Amniotic epithelial cell (primary cell): ENCODE data around the gene GSTM3.
"Not testable (repeated sequence)": the region's sequence is repeated elsewhere in the genome, so short reads cannot be mapped to it uniquely, and the experiment has no call there.

Source experiments
- DNase-seq: peaks from one replicate; pipeline ENCODE4 v3.0.0-alpha.2; 2010; ENCODE audit warnings: low read depth

Gene GSTM3

DNA sequence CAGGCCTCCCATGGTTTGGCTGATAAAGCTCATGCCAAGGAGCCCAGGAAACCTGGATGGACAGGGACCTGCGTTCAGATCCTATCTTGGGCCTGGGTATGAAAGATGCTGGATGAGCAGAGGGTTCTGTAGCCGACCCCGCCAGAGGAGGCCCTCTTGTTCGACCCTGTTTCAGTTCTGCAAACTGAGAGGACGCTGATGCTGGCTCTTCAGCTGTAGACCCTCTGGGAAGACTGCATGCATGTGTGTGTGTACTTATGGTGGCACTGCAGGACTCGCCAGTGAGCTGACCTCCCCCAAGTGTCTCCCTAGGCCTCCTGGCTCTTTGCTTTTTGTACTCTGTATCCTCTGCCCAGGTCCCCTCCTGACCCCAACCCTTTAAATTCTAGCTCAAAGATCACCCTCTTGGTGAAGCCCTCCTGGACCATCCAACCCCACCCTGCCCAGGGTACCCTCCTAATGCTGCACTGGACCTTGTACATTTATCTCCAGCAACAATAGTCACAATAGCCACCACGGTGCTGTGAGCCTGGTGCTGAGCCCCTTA lies 21.3 kb upstream of the GSTM3 start:
- no peak for DNase-seq

DNA sequence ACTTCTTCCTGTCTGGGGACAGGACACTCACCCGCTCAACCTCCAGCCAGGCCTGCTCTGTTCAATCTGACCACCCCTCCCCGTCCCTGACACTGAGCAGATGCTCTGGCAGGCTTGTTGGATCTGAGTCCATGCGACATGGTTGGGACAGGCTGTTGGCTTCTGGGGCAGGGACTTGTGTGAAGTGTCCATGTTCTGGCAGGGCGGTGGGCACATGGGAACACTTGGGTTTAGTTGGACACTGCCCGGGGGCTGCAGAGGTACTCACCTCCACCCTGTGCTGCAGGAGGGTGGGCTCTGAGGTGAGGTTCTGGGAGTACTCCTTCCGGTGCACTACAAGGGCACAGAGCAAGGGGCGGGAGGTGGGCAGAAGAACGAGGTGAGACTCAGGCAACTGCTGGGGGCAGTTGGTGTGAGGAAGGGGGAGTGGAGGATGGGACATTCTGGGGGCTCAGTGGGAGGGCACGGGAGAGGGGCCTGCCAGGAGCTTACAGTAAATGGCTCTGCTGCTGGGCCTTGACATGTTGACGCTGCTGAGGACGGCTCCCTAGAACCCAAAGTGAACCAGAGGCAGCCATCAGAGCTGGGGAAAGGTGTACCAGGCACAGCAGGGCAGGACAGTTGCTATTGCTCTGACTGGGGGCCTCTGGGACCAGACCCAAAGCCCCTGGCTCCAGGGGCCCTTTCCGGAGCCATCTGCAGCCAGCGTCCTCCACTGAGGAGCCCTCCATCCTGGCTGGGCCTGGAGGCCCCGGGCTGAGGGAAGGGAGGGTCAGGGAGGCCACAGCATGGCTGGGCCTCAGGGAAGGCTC lies 20.6 kb upstream of the GSTM3 start:
- peak; percentile 41 for DNase-seq

DNA sequence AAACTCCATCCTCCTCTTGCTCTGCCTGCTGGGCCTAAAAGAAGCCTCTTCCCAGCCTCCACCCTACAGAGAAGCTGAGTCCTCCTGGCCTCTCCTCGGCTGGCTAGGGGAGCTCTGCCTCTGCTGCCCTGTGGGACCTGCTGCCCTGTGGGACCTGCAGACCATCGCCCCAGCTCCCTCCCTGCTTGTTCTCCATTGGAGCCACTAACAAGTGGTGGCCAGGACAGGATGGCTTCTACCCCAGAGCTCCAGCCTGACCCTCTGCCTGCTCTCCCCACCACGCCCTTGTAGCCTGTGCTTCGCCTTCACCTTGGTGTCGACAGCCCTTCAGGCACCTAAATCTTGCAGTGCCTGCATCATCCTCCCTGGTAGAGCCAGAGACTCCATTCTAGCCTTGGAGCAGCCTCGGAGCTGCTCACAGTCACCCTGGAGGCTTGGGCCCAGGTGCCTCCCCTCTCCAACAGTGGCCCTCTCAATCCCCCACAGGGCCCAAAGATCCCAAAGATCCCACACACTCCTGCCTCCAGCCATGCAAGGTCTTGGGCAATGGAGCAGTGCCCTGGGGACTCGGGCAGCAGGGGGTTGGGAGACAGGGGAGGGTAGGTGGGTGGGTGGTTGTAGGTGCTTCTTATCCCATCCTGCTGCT lies 19.9 kb upstream of the GSTM3 start:
- DNase-seq = no peak

DNA sequence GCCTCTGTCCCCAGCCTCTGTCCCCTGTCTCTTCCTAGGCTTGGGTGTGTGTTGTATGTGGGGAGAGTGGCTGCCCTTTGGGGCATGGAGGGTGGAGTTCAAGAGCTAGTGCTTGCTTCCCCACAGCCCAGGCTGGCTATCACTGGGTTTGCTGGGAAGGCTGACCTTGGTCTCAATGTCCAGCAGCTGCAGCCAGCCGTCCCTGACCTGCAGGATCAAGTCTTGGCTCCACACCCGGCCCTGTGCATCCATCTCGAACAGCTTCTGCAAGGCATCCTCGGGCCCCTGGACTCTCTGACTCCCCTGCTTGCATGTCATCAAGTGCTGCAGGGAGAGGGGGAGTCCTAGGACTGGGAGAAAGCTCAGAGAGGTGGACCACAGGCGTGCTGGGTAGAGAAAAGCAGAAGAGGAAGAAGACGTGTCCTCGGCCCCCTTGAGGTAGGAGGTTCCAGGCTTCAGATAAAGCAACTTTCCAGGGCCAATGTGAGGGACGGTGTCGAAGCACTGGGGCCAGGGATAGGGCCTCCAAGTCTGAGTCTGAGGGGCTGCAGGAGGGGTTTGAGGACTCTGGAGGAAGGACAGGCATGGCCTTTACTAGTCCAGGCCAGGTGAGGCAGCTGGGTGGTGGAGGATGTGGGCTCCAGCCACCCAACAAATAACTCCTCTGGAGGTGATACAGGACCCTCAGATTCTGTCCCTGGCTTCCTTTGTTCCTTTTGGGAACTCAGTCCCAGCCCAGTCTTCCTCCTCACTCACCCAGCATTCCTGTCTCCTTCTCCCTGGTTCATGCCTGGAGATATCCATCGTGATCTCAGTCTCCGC lies 18.9 kb upstream of the GSTM3 start:
- DNase-seq = no peak

DNA sequence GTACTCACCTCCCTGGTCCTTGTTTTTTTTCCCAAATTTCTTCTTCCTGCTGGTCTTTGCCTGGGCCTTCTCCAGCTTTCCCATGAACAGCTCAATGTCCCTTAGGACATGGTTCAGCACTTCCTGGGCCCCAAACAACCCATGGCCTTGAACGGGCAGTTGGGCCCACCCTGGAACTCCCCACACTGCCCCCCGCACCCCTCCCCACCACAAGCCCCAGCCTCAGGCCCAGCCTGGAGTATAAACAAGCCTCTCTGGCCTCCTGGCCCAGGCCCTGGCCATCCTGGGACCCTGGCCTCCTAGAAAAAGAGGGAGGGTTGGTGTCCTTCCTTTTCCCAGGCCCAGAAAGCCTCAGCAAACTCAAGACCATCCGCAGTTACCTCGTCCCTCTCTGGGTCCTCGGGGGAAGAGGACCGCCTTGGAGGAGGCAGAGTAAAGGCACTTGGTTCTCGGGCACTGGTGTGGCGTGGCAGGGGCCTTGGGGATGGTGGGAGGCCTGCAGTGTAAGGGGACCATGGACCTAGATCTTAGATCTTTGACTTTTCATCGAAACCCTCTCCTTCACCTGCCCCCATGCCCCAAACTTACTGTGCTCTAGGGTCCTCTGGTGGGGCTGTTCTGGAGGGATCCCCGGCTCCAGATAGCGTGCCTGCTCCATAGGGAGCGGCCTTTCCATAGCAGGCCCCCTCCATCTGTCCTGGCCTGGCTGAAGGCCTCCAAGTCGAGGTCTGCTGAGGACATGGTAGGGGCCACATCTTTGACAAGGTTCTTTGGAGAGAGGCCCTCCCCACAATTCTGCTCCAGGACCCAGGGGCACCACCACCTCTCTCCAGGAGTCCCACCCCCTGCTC lies 17.3 kb upstream of the GSTM3 start:
- no peak for DNase-seq

DNA sequence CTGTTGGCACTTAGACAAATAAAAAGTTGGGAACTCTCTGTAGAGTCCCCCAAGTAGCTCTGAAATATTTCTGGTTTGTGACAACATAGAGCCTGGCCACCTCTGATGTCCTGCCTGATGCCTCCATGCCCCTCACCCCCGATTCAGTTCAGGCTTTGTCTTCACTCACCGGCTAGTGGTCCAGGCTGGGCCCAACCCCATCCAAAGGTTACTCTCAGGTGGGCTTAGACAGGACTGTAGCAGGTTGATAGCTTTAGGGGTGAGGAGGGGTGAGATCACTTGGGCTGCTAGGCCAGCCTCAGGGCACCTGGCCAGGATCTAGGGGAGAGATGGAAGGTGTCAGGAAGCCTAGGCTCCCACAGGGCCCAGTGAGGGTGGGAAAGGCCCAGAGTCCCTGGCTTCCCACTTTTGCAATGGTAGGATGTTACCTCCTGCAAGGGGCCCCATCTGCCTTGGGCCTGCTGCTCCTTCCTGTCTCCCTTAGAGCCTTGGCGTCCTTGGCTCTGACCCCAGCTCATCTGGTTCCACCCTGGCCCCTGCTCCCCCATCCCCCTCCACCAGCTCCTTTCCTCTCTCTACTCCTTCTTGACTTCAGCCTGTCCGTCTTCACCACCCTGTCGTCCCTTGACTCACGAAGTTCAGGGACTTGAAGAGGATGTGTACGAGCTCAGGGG lies 16.1 kb upstream of the GSTM3 start:
- no peak for DNase-seq

DNA sequence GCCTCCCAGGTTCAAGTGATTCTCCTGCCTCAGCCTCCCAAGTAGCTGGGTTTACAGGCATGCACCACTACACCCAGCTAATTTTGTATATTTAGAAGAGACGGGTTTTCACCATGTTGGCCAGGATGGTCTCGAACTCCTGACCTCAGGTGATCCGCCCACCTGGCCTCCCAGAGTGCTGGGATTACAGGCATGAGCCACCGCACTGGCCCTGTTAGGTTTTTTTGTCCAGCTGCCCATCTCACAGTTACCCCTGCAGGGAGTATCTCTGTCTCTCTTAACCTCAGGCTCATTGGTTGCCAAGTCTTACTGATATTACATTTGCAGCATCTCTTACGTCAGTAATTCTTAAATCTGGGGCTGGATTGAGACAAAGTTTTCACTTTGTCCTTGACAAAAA lies 15.5 kb upstream of the GSTM3 start:
- DNase-seq = not testable (repeated sequence)

DNA sequence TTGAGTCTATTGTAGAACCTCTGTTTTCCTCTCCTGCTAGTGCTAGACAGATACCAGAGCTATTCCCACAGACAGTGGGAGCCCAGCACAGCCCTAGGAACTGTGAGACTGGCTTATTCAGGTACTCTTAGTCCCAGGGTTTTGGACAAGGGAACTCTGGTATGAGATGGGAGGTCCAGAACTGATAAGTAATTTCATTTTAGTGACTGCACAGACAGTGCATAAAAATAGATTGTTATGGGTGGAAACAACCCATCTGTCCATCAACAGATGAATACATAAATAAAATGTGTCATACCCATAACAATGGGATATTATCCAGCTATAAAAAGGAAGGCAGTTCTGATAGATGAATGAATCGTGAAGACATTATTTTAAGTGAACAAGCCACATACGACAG lies 13.9 kb upstream of the GSTM3 start:
- DNase-seq = no peak

DNA sequence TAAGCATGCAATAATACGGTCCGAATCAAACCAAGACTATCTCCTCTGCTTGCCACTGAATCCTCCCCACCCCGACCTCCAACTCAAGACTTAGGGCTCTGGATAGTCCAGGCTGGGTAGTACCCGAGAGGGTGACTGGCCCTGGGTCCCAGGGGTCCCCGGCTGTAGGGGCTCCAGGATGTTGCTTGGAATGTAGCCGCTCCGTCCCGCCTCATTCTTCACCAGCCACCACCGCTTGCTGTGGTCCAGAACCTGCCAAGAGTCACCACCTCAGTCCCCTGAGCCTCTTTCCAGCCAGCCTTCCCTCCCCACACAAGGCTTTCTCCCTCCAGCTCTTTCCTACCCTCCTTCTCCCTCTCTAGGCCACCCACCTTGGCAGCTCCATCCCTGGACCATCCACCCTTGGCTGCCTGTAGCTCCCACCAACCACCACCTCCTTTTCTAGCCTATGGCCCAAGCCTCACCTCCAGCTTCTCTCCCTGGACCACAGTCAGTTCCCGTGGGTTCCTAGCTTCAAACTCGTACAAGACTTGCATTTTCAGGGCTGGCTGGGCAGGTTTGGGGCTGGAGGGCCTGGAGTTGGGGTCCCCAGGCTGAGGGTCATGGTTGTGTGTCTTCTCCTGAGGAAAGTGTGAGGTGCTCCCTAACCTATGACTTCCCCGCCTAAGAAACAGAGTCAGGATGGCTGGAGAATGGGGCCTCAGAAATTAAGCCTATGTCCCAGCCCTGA lies 10.9 kb upstream of the GSTM3 start:
- no peak for DNase-seq

DNA sequence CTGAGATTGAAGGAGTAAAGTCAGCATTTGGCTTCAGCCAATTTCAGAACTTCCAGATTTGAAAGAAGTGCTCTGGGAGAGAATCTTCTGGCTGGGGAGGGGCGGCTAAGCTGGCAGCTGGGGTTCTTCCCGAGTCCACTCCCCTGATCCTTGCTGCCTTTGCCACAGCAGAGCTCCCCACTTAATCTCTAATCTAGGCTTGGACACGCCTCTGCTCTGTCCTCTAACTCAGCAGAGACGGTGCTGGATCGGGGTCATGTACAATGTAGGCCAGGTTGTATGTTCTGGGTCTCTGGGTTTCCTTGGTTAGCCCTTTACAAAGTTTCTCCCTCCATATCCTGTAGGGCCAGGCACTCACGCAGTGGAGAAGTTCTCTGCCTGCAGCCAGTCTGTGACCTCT lies 10.1 kb upstream of the GSTM3 start:
- DNase-seq = no peak

DNA sequence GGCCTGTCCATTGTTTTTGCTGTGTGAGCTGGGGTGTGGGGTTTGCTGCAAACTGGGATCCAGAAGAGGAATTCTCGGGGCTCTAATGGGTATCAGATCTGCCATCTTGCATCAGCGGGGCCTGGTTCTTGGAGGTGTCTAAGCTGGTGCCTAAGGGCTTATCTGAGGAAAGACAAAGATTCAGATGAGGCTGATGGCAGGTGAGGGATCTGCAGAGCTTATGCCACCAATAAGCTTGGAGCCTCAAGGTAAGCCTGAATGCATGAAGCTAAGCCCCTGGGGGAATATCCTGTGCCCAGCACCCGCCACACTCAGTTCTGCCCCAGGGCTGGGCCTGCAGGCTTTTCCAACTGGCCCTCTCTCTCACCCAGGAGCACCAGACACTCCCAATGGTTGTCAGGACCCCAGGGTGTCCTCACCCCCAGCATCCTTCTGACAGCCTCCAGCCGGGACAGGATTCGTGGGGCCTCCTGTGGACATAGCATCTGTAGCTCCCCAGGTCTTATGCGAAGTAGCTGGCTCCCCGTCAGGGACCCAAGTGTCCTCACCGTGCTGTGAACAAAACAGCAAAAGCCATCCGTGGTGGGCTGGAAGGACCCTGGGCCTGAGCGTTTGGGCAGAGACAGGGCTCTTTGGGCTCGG lies 9.5 kb upstream of the GSTM3 start:
- DNase-seq = no peak

DNA sequence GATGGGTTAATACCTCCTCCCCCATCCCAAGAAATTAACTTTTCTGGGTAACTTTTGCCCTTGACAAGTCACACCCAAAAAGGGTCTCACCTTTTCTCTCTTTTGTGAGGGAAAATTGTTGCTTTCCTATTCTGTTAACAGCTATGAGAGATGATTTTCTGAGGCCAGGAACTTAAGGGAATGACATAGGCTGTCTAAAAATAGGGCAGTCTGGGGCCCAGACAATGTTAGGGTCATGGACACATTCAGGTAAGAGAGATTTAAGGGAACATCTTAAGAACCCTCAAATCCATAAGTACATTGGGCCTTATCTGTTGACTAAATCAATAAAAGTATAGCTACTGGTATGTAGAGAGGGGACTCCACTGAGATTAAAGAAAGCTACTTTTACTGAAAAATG lies 8.4 kb upstream of the GSTM3 start:
- DNase-seq = no peak

DNA sequence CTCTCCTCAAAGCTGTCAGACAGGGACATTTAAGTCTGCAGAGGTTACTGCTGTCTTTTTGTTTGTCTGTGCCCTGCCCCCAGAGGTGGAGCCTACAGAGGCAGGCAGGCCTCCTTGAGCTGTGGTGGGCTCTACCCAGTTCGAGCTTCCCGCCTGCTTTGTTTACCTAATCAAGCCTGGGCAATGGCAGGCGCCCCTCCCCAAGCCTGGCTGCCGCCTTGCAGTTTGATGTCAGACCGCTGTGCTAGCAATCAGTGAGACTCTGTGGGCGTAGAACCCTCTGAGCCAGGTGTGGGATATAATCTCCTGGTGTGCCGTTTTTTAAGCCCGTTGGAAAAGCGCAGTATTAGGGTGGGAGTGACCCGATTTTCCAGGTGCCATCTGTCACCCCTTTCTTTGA lies 7.5 kb upstream of the GSTM3 start:
- DNase-seq = not testable (repeated sequence)

DNA sequence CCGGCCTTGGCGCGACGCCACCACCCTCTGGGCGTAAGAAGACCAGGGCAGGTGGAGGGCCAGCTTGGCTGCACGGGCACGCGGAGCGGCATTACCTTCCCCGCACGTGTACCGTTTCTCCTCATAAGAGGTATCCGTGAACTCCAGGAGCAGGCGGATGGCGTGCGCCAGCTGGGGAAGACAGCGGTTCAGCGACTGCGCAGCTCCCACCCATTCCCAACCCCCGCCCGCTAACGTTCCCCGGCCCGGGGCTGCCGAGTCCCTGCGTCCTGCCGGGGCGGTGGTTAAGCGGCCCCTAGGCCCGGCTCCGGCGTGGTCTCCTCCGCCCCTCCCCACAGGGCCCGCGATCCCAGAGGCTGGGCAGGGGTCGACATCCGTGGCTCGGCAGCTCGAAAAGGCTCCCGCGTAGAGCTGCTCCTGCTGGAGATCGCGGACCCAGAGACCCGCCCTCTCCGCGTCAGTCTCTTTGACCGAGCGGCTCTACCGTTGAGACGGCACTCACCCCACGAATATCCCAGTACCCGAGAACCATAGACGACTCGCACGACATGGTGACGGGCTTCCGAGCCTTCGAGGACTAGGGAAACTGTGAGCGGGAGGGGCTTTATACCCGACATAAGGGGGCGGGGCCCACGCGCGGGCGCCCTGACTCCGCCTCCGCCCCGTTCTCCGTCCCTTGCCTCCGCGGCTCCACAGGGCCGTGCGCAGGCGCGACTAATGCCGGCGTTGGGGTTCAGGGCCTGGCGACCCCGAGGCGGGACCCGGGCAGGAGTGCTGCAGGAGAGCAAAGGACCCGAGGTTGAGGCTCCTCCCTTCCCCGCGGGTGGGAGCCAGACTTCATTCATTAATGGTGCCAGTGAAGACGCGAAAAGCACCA lies 862 bp downstream of the GSTM3 start:
- peak; percentile 49 for DNase-seq

DNA sequence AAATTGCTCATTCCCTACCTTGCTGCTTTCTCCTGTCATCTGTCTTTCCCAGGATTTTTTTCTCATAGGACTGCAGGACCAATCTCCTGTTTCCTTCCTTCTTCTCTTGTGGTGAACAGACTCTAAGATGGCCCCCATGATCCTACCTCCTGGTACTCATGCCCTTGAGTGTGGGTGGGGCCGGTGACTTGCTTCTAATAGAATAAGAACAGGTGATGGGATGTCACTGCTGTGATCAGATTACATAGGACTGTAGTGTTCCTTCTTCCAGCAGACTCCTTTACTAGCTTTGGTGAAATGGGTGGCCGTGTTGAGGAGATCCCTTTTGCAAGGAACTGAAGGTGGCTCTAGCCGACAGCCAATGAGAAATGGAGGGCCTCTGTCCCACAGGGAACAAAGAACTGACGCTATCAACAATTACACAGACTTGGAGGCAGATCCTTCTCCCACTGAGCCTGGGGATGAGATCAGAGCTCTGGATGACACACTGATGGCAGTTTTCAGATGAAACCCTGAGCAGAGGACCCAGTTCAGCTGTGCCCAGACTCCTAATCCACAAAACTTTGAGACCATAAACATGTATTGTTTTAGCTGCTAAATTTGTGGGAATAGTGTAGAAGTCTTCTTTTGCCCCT lies 7.5 kb downstream of the GSTM3 start:
- DNase-seq = no peak

DNA sequence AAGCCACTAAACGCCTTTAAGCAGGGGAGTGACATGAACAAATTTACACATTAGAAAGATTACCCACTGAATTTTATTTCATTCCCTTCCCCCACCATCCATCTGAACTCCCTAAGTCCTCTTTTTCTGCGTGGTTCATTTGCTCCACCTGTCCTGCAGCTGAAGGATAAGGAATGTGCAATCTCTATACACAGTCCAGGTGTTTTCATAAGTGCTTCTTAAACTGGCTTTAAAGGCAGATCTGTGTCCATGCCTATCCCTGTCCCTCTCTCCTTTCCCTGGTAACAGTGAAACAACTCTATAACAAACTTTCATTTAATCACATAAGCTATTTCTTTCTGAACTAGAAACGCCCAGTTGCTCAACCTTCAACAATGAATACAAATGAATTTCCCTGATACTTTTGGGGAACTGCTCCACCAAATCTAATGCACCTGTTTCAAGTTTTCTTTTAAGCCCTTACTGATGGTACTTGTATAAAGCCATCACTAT lies 8.4 kb downstream of the GSTM3 start:
- DNase-seq = no peak

DNA sequence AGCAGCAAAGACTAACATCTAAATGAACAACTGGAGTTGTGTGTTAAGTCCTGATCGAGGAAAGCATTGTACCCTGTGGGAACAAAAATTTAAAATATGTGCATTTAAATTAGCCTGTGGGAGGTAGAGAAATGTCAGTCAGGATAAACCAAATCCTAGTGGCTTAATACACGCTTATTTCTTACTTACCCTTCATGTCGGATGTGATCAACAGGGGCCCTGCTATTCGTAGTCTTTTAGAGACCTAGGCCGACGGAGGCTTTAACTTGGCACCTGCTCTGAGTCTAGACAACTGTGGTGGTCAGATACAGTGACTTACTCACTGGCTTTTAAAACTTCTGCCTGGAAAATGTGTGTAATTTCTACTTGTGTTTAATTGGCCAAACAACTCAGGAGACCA lies 10.2 kb downstream of the GSTM3 start:
- DNase-seq = no peak

DNA sequence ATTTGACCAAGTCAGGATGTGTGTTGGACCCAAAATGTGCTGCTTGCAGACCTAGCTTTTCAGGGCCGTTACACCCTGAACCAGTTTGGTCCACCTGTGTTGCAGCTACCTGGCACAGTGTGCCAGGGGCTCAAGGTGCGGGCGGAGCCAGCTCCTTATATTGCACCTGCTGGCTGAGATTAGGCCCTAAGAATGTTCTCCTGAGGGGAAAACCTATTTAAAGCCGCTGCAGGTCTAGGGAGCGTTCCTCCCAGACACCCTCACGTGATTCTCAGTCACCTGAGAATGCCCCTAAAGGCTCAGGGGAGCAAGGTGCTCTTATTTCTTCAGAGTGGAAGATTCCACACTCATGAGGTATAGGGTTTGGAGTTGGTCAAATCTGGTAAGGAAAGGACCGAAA lies 12.0 kb downstream of the GSTM3 start:
- no peak for DNase-seq
